GM23248 (cell line): ENCODE results near the gene FAR1. TPM values are rescaled to one million over a fixed set of nuclear protein-coding genes. Genes with fewer than 3 reads are reported as not detected.

Source experiments
- DNase-seq: peaks from one replicate; pipeline ENCODE4 v3.0.0-alpha.2; 2015
- H2AFZ ChIP-seq: fragments of 200-600 bp; sonication (generic); 2 replicates; pipeline ENCODE4 v1.6.1; 2016; ENCODE audit warnings: antibody characterized with exemption
- H3F3A ChIP-seq: fragments of 200-600 bp; sonication (generic); 2 replicates; pipeline ENCODE4 v1.6.1; 2016; ENCODE audit warnings: mild to moderate bottlenecking, antibody characterized with exemption, mixed run types; ENCODE audit not compliant: insufficient read depth
- H3K27ac ChIP-seq: fragments of 200-600 bp; sonication (generic); 2 replicates; pipeline ENCODE4 v1.5.1; 2016; ENCODE audit warnings: mild to moderate bottlenecking
- H3K27me3 ChIP-seq: fragments of 200-600 bp; sonication (generic); replicated peaks from 2 replicates; pipeline ENCODE4 v1.6.1; 2016; ENCODE audit warnings: mild to moderate bottlenecking; ENCODE audit not compliant: insufficient read depth
- H3K36me3 ChIP-seq: fragments of 200-600 bp; sonication (generic); 2 replicates; pipeline ENCODE4 v1.6.1; 2016; ENCODE audit warnings: low read depth, mild to moderate bottlenecking
- H3K4me1 ChIP-seq: fragments of 200-600 bp; sonication (generic); 2 replicates; pipeline ENCODE4 v1.6.1; 2016; ENCODE audit warnings: mild to moderate bottlenecking; ENCODE audit not compliant: insufficient read depth
- H3K4me2 ChIP-seq: fragments of 200-600 bp; sonication (generic); one replicate; pipeline ENCODE4 v1.6.1; 2016; ENCODE audit warnings: mild to moderate bottlenecking; ENCODE audit not compliant: unreplicated experiment
- H3K4me3 ChIP-seq: fragments of 200-600 bp; sonication (generic); 2 replicates; pipeline ENCODE4 v1.5.1; 2016; ENCODE audit warnings: mild to moderate bottlenecking
- H3K79me2 ChIP-seq: fragments of 200-600 bp; sonication (generic); 2 replicates; pipeline ENCODE4 v1.6.1; 2016; ENCODE audit warnings: mild to moderate bottlenecking; ENCODE audit not compliant: insufficient read depth
- H3K9ac ChIP-seq: fragments of 200-600 bp; sonication (generic); 2 replicates; pipeline ENCODE4 v1.6.1; 2016; ENCODE audit warnings: mild to moderate bottlenecking
- H3K9me2 ChIP-seq: fragments of 200-600 bp; sonication (generic); 2 replicates; pipeline ENCODE4 v1.6.1; 2016; ENCODE audit warnings: mixed run types, mild to moderate bottlenecking, moderate library complexity; ENCODE audit not compliant: insufficient read depth
- H3K9me3 ChIP-seq: fragments of 200-600 bp; sonication (generic); one replicate; pipeline ENCODE4 v1.6.1; 2017; ENCODE audit warnings: low read depth
- H4K20me1 ChIP-seq: fragments of 200-600 bp; sonication (generic); 2 replicates; pipeline ENCODE4 v1.6.0; 2016; ENCODE audit not compliant: insufficient read depth
- EZH2 ChIP-seq: fragments of 200-600 bp; sonication (generic); IDR thresholded peaks from 2 replicates; pipeline ENCODE4 v1.6.1; 2018; ENCODE audit warnings: antibody characterized with exemption, mild to moderate bottlenecking; ENCODE audit not compliant: insufficient read depth, poor library complexity, severe bottlenecking
- EZH2phosphoT487 ChIP-seq: fragments of 200-600 bp; sonication (generic); IDR thresholded peaks from 2 replicates; pipeline ENCODE4 v1.6.1; 2018; ENCODE audit warnings: antibody characterized with exemption, moderate library complexity, mild to moderate bottlenecking, low read depth; ENCODE audit not compliant: insufficient read depth
- WGBS, 2 experiments: methylation state at CpG; one replicate each; pipeline ENCODE4 v1.1.6; 2015 to 2017; ENCODE audit warnings: low lambda C conversion rate in 2 of 2, low coverage in 1 of 2; ENCODE audit errors: missing lambda C conversion rate in 2 of 2; 5-methylcytosine and 5-hydroxymethylcytosine counted together
- in situ Hi-C: fragments of 300-500 bp; cut with MboI; formaldehyde crosslinking; loops from 2 replicates; pipeline ENCODE4 v1.15.0; 2020
- polyA plus RNA-seq: library from polyadenylated mRNA; unstranded; fragments of >200 nt; fragmentation: Nextera tagmentation; extraction: Ambion mirVana; gene quantifications from 2 replicates; pipeline ENCODE4 v1.2.1, GENCODE V29; 2016
- total RNA-seq: library from RNA; depleted of rRNA; stranded (reverse); fragments of >200 nt; shearing (Covaris generic); gene quantifications from 2 replicates; pipeline ENCODE4 v1.2.3, GENCODE V29; 2014

FAR1 gene
- total and polyA plus RNA-seq, 2 experiments from 2014 or later = 40.4 to 56.1 TPM

DNA sequence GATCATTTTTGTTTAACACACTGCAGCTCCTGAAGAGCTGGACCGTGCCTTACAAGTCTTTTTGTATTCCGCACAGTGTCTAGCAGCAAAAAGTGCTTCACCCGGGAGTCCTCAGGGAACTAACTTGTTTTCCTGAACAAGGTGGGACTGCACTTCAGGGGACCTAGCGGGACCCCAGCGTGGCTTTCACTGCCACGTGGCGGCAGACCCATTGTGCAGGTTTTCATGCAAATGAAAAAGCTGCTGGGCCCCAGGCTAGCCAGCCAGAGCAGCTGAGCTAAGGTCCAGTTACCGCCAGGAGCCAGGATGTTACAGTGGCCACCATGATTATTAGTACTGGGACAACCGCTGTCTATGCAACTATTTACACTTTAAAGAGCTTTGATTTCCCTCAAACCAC, 90.6 kb downstream of the FAR1 start:
- Histone ChIP-seq H3F3A (no peaks in the 10 kb centered on the region), H3K9me2 (no peaks in the 10 kb centered on the region), H3K27me3 (no peaks in the 10 kb centered on the region), H3K27ac (no peak overlapping the region), H3K36me3 (no peaks in the 10 kb centered on the region), H3K4me3 (no peak overlapping the region), H3K4me2 (no peak overlapping the region), H4K20me1 (no peaks in the 10 kb centered on the region), H3K79me2 (no peaks in the 10 kb centered on the region), H3K9ac (no peak overlapping the region), H2AFZ (no peak overlapping the region), H3K4me1 (no peaks in the 10 kb centered on the region; the same call in 1 of the 2 replicates), H3K9me3 (no peaks in the 10 kb centered on the region)
- no peak for TF ChIP-seq EZH2phosphoT487
- no peak for TF ChIP-seq EZH2
- 70 to 71% methylated on average over 9 of the region's 9 CpGs for WGBS, 2 experiments
- no peak for DNase-seq
- in situ Hi-C loops = no loop called here

DNA sequence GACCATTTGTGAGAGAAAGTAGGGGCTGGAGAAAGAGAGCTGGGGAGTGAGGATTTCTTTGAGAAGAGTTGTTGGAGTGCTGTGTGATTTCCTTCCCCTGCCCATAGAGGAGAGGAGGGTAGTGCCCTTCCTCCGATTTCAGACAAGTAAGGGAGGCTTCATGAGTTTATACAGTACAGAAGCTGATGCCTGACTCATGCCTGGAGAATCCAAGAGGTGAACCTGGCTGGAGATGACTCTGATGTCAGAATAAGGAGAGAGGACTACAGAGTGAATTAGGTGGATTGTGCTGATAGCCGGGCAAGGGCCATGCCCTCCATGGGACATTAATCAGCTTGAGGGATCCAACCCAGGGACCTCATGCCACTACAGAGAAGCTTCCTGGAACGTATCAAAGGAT, 91.6 kb downstream of the FAR1 start:
- H3K9ac ChIP-seq = no peak overlapping the region
- H3K27ac ChIP-seq = no peak overlapping the region
- H3K79me2 ChIP-seq = no peaks in the 10 kb centered on the region
- no peak overlapping the region for H2AFZ ChIP-seq
- DNase-seq = no peak
- no peaks in the 10 kb centered on the region for H3K9me3 ChIP-seq
- in situ Hi-C loops = no loop called here
- H3K9me2 ChIP-seq = no peaks in the 10 kb centered on the region
- H3K4me3 ChIP-seq = no peak overlapping the region
- no peak for TF ChIP-seq EZH2phosphoT487
- TF ChIP-seq EZH2 = no peak
- no peaks in the 10 kb centered on the region for H4K20me1 ChIP-seq
- no peak overlapping the region for H3K4me2 ChIP-seq
- no peaks in the 10 kb centered on the region; the same call in 1 of the 2 replicates for H3K4me1 ChIP-seq
- H3K27me3 ChIP-seq = no peaks in the 10 kb centered on the region
- H3F3A ChIP-seq = no peaks in the 10 kb centered on the region
- H3K36me3 ChIP-seq = no peaks in the 10 kb centered on the region
- 60% methylated on average over 3 of the region's 3 CpGs for WGBS, 2 experiments

DNA sequence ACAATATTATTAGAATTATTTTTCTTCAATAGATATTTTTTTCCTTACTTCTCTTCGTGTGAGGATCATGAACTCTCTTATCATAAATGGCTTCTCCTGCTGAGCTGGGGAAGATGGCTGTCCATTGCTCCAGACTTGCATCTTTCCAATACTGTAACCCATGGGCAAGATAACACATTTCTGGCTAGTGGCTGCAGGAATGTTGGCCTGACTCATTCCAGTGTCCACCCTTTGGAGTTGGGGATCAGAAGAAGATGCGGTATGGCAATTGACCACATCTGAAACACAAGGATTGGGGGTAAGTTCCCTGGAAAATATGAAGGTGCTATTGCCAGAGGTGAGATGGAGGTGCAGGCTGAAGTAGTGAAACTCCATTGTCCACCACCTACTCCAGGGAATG, 92.8 kb downstream of the FAR1 start:
- no peaks in the 10 kb centered on the region for H4K20me1 ChIP-seq
- H3K4me3 ChIP-seq = no peak overlapping the region
- H3K79me2 ChIP-seq = no peaks in the 10 kb centered on the region
- H3K36me3 ChIP-seq = no peaks in the 10 kb centered on the region
- DNase-seq = peak; percentile 24
- H3K4me1 ChIP-seq = no peaks in the 10 kb centered on the region; the same call in 1 of the 2 replicates
- in situ Hi-C loops = no loop called here
- WGBS, 2 experiments = 37 to 51% methylated on average over 2 of the region's 2 CpGs
- no peaks in the 10 kb centered on the region for H3K27me3 ChIP-seq
- TF ChIP-seq EZH2 (no peak), EZH2phosphoT487 (no peak)
- H3K27ac ChIP-seq = no peak overlapping the region
- H3K4me2 ChIP-seq = no peak overlapping the region
- H3K9ac ChIP-seq = no peak overlapping the region
- no peaks in the 10 kb centered on the region for H3K9me2 ChIP-seq
- no peak overlapping the region for H2AFZ ChIP-seq
- H3K9me3 ChIP-seq = no peaks in the 10 kb centered on the region
- no peaks in the 10 kb centered on the region for H3F3A ChIP-seq

DNA sequence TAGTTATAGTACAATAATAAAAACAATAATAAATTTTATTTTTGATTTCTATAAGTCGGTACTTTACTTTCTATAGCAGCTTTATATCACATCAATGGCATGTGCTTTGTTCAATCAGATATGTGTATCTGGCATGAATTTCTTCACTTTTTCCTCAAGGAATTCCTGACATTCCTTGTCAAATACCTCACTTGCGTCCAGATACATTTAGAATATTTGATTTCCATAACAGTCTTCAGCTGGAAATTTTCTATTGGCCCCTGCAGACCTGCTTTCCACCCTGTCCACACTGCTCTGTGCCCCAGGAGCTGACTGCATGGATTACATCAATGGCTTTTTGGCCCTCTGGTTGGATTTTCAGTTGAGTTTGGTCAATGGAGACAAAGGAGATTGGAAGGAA, 93.2 kb downstream of the FAR1 start:
- no peaks in the 10 kb centered on the region for H3K79me2 ChIP-seq
- no peaks in the 10 kb centered on the region for H3K36me3 ChIP-seq
- peak; percentile 11 for DNase-seq
- 44 to 58% methylated on average over 2 of the region's 2 CpGs for WGBS, 2 experiments
- H3K4me2 ChIP-seq = no peak overlapping the region
- H4K20me1 ChIP-seq = no peaks in the 10 kb centered on the region
- H3K9me2 ChIP-seq = no peaks in the 10 kb centered on the region
- H2AFZ ChIP-seq = no peak overlapping the region
- H3K9me3 ChIP-seq = no peaks in the 10 kb centered on the region
- TF ChIP-seq EZH2 = no peak
- TF ChIP-seq EZH2phosphoT487 = no peak
- in situ Hi-C loops = no loop called here
- H3K4me1 ChIP-seq = no peaks in the 10 kb centered on the region; the same call in 1 of the 2 replicates
- H3K9ac ChIP-seq = no peak overlapping the region
- H3F3A ChIP-seq = no peaks in the 10 kb centered on the region
- no peaks in the 10 kb centered on the region for H3K27me3 ChIP-seq
- H3K4me3 ChIP-seq = no peak overlapping the region
- no peak overlapping the region for H3K27ac ChIP-seq

DNA sequence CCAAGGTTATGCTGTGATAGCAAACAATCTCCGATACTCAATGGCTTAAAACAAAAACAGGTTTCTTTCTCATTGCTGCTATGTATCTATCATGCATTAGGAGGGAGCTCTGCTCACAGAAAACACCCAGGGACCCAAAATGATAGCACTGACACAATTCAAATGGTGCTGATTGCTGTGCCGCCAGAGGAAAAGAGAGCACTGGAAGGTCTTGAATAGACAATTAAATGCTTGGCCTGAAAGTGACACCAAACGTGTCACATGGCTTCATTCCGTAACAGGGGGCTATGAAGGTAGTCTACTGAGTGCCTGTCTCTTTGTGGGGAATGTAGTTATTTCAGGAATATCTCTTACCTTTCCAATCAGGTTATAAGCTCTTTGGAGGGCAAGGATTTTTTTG, 94.2 kb downstream of the FAR1 start:
- Histone ChIP-seq H3K9ac (no peak overlapping the region), H3K27me3 (no peaks in the 10 kb centered on the region), H3F3A (no peaks in the 10 kb centered on the region), H3K36me3 (no peaks in the 10 kb centered on the region), H4K20me1 (no peaks in the 10 kb centered on the region), H3K4me3 (no peak overlapping the region), H3K4me1 (no peaks in the 10 kb centered on the region; the same call in 1 of the 2 replicates), H3K27ac (no peak overlapping the region), H3K9me3 (no peaks in the 10 kb centered on the region), H2AFZ (no peak overlapping the region), H3K9me2 (no peaks in the 10 kb centered on the region), H3K4me2 (no peak overlapping the region), H3K79me2 (no peaks in the 10 kb centered on the region)
- TF ChIP-seq EZH2 (no peak), EZH2phosphoT487 (no peak)
- in situ Hi-C loops = no loop called here
- DNase-seq = no peak
- 34 to 39% methylated on average over 4 of the region's 4 CpGs for WGBS, 2 experiments
